HG03095 (cell line): ENCODE data around the gene P2RY11.

Source experiments
- ATAC-seq: cut with Tn5 transposase; IDR thresholded peaks from one replicate; pipeline ENCODE4 v1.9.1; 2021; ENCODE audit warnings: moderate library complexity; ENCODE audit not compliant: unreplicated experiment

Gene P2RY11

DNA sequence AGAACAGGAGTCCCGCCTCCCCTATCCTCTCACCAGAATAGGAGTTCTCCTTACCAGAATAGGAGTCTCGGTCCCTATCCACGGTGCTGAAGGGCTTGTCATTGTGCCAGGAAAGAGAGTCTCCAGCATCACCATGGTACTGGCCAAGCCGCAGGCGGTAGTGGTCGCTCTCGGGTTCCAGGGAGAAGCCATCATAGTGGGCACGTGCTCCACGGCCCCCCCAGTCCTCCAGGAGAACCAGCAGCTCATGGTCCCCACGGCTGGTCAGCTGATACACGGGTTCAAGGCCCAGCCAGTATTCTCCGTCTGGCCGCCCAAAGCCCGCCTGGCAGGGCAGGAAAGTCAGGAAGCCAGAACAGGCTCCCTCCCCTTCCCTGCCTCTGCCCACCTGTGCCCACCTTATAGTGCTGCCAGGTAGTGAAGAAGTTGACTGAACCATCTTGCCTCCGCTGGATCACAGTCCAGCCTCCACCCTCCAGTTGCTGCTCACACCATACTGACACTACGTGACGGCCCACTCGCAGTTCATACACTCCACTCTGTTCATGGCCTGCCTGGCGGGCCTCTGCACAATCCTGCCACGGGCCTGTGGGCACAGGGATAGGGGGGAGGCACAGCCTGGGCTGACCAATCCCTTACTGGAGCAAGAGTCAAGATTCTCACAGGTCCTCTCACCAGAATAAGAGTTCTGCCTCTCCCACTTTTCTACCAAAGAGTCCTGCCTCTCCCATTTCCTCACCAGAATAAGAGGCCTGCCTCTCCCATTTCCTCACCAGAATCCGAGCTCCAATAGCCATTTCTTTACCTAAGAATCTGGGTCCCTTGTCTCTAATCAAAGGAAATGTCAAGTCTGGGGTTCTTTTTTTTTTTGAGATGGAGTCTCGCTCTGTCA is 18.0 kb upstream of the P2RY11 start:
- no peak for ATAC-seq

DNA sequence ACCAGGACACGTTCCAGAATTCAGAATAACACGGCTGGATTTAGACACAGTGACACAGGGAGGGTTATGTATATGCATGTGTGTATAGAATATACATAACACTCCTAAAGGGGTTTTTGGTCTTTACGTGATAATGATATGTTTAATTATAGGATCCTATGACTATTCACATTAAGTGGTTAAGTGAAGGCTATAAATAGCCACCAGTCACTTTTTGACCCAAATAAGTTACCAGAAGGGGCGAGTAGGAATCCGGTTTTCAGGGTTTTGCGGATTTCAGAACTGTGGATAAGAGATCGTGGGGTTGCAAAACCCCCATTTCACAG is 15.9 kb upstream of the P2RY11 start:
- no peak for ATAC-seq

DNA sequence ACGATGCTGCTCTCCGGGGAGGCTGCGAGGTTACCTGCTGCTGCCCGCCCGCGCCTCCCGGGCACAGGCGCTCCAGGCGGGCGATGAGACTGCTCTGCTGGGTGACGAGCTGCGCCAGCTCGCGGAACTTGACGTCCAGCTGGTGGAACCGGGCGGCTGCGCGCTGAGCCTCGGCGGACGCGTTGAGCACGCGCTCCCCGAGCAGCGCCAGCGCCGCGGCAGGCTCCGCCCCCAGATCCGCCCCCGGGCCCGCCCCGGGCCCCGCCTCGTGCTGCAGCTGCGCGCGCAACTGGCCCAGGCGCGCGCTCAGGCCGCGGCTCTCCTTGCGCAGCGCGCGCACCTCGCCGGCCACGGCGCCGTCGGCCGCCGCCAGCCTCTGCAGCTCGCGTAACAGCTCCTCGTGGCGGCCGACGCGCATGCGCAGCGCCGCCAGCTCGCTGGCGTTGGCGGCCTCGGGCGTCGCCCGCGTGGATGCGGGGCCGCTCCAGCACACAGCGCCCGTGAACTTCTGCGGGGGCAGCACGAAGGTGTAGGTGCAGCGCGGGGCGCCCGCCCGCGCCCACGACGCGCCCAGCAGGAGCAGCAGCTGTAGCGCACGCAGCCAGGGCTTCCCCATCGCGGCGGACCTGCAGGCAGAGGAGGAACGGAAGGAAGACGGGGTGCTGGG is 15.4 kb upstream of the P2RY11 start:
- peak; percentile 47 for ATAC-seq

DNA sequence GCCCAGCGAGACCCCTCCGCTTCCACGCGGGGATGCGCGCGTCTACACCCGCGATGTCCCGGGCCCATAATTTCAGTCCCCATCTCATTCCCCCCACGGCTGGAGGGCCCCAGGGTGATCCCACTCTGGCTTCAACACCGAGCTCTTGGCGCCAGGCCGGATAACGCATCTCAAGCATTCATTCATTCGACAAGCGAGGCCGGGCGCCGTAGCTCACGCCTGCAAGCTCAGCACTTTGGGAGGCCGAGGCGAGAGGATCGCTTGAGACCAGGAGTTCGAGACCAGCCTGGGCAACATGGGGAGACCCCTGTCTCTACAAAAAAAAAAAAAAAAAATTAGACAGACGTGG is 14.9 kb upstream of the P2RY11 start:
- ATAC-seq, result no peak

DNA sequence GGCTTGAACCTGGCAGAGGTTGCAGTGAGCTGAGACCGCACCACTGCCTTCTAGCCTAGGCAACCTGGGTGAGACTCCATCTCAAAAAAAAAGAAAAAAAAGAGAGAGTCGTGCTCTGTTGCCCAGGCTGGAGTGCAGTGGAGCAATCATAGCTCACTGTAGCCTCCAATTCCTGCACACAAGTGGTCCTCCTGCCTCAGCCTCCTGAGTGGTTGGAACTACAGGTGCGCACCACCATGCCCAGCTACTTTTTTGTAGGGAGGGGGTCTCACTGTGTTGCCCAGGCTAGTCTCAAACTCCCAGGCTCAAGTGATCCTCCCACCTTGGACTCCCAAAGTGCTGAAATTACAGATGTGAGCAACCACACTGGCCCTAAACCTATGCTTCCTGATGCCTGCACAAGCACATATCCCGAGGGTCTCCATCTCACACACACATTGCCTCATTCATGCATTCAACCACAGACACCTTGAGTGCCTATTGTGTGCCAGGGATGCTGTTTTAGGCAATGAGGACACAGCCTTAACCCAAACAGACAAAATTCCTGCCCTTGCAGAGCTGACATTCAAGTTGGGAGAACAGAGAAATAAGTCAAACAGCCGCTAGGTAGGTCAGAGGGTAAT is 11.2 kb upstream of the P2RY11 start:
- ATAC-seq, result no peak

DNA sequence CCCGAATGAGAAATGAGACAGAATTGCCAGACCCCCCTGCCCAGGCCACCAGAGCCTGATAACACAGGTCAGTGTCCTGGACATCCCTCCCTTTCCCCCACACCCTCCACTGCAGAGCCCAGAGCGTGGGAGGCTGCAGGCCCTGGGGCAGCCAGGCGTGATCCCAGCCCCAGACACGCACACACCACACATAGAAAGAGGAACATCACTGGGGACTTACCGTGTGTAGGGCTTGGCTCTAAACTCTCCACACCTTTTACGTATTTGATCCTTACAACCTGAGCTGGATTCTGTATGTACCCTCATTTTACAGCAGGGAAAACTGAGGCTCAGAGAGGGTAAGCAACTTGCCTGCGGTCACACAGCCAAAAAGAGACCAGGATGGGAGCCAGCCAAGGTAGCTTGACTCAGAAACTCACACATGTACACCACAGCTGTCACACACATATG is 8.7 kb upstream of the P2RY11 start:
- ATAC-seq, result peak; percentile 28

DNA sequence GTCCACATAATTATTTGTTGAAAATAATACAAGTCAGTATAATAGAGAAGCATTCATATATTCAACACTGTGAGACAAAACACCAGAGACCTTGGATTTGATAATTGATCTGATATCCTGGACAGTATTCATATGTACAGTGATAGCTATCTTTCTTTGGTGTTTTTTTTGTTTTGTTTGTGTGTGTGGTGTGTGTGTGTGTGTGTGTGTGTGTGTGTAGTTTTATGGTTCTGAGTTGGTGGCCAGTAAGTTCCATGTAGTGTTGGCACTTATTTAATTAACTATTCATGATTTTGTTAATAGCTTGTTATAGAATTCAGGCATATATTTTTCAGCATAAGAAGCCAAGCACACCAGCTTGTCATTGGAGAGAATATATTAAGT is 7.4 kb upstream of the P2RY11 start:
- no peak for ATAC-seq

DNA sequence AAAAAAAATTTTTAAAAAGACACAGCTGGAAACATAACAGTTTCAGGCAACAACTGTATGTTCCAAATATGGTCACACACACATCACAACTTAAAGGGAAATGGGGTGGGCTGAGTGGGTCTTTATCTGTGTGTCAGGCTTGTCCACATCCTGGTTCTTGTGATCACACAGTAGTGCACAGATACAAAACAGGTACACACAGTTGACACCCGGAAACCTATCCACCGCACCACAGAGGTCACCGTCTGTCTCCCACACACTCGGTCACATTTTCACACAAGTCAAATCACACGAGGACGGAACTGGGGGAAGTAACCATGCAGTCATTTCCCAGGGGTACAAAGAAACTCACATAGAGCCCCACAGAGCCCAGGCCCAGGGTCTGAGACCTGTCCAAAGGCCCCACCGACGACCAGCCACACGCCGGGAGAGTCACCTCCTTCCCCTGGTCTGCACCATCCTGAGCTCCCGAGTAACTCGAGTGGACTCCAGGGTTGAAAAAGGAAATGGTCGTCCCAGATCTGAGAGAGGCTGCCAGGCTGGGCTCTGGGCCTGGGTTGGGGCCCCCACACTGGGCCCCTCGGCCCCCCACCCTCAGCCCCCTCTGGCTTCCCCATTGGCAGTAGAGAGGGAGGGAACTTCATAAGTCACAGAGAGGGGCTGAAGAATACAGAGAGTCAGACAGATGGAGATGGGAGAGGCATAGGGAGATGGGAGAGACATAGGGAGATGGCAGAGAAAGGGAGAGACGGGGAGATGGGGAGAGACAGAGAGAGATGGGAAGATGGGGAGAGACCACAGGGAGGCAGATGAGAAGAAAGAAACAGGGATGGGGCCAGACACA is 6.6 kb upstream of the P2RY11 start:
- ATAC-seq, result peak; percentile 36

DNA sequence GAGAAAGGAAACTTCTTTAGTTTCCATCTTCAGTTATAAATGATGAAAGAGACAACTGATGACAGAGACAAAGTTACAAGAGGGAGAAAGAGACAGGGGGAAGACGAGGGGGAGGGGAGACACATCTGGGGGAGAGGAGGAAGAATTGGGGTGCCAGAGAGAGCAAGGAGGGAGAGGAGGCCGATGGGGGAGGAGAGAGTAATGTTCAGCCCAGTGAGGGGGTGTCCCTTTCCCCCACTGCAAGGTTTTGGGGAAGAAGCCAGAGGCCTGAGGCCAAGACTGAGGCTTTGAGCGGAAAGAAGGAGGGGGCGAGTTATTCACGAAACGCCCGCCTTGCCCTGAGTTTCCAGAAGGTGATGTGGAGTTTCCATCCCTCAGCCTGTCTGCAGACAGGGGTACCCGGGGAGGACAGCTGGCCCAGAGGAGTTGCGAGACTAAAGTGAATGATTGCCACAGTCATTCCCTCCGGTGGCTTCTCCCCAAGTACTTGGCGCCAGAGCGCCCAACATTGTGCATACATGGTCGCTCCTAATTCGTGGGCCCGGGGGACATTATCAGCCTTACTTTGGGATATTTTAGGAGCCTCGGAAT is 5.9 kb upstream of the P2RY11 start:
- no peak for ATAC-seq

DNA sequence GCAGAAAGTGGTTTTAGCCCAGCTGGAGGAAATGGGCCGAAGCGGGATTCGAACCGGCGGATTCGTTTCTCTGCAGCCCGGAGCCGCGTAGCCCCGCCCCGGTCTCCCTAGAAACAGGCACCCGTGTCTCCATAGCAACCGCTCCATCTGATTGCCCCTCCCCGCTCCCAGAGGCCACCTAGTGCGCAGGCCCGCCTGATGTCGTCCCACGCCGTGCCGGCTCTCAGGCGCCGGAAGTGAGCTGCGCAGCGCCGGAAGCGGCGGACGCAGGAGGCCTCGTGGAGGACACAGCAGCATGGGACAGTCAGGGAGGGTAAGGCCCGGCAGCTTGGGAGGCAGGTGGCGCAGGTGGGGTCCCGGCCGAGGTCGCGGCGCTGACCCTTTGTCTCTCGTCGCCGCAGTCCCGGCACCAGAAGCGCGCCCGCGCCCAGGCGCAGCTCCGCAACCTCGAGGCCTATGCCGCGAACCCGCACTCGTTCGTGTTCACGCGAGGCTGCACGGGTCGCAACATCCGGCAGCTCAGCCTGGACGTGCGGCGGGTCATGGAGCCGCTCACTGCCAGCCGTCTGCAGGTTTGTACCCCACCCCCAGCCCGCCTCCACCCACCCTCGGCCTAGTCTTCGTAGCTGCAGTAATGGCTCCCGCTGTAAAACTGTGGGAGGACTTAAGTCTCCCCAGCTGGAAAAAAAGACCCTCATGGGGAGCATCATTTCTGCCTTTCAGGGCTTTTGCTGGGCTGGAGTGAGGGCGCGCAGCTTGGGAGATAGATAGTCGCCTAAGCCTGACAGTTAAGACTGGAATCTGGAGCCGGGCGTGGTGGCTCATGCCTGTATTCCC is 5.2 kb upstream of the P2RY11 start, which contains the start of gene PPAN:
TSS of gene PPAN (plus strand) at position 263 of the 837 bp plus-strand sequence. CDS start at position 296, 33 bp downstream.
- ATAC-seq, result peak; percentile 39

DNA sequence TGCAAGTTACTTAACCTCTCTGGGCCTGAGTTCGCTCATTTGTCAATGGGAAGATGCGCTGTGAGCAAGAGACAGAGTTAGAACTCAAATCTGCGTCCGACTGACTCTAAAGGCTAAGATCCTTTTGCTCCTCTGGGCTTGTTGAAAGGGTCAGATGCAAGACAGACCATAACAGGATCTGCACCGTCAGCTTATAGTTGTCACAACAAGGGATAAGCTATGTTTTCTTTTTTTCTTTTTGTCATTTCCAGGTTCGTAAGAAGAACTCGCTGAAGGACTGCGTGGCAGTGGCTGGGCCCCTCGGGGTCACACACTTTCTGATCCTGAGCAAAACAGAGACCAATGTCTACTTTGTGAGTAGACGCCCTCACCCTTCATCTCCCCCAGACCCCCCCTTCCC is 4.2 kb upstream of the P2RY11 start:
- no peak for ATAC-seq

DNA sequence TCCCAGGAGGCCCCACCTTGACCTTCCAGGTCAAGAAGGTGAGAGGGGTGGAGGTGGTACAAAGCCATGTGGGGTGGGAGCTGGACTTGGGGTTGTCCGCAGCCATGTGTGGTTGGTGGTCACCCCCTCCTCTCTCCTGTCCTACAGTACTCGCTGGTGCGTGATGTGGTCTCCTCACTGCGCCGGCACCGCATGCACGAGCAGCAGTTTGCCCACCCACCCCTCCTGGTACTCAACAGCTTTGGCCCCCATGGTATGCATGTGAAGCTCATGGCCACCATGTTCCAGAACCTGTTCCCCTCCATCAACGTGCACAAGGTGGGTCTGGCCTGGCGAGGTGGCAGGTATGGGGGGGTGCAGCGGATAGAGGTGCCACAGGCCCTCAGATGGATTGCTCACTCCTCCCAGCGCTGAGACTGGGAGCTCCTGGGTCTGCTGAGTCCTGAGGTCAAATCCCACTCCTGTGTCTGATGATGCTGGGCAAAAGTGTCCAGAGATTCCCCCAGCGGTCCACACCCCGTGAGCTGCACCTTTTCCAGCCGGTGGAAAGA is 3.6 kb upstream of the P2RY11 start:
- no peak for ATAC-seq

DNA sequence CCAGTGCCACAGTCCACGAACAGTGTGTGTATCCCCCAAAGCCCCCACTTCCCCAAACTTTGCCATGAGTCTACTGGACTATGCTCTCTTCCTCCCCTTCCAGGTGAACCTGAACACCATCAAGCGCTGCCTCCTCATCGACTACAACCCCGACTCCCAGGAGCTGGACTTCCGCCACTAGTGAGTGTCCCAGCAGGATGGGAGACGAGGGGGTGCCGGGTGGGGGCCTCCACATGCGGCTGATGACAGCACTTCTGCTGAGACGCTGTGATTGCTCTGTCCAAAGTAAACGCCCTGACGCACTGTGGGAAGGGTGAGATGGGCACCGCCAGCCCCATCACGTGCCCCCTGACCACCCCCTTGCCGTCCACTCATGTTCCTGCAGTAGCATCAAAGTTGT is 2.0 kb upstream of the P2RY11 start:
- no peak for ATAC-seq

DNA sequence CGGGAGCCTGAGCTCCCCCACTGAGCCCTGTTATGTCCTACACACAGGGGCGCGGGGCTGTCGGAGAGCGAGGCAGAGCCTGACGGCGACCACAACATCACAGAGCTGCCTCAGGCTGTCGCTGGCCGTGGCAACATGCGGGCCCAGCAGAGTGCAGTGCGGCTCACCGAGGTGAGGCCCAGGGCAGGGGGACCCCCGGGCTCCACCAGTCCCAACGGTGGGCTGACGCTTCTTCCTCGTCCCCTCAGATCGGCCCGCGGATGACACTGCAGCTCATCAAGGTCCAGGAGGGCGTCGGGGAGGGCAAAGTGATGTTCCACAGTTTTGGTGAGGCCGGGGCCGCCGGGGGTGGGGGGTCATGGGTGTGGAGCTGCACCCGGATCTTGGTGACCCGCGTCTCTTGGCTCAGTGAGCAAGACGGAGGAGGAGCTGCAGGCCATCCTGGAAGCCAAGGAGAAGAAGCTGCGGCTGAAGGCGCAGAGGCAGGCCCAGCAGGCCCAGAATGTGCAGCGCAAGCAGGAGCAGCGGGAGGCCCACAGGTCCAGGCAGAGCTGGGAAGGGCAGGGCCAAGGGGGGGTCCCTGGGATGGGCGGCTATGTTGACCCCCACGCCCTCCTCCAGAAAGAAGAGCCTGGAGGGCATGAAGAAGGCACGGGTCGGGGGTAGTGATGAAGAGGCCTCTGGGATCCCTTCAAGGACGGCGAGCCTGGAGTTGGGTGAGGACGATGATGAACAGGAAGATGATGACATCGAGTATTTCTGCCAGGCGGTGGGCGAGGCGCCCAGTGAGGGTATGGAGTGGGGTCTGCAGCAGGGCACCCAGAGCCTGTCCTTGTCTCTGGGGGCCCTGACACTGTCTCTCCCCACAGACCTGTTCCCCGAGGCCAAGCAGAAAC is 1.2 kb upstream of the P2RY11 start:
- ATAC-seq, result no peak

DNA sequence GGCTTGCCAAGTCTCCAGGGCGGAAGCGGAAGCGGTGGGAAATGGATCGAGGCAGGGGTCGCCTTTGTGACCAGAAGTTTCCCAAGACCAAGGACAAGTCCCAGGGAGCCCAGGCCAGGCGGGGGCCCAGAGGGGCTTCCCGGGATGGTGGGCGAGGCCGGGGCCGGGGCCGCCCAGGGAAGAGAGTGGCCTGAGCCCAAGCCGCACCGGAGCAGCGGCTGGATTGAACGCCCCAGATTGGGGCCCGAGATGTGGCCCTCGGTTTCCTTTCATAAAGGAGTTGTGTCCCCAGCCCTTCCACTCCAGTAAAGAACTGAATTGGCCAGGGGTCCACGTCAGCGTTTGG is 548 bp upstream of the P2RY11 start:
- ATAC-seq, result no peak

DNA sequence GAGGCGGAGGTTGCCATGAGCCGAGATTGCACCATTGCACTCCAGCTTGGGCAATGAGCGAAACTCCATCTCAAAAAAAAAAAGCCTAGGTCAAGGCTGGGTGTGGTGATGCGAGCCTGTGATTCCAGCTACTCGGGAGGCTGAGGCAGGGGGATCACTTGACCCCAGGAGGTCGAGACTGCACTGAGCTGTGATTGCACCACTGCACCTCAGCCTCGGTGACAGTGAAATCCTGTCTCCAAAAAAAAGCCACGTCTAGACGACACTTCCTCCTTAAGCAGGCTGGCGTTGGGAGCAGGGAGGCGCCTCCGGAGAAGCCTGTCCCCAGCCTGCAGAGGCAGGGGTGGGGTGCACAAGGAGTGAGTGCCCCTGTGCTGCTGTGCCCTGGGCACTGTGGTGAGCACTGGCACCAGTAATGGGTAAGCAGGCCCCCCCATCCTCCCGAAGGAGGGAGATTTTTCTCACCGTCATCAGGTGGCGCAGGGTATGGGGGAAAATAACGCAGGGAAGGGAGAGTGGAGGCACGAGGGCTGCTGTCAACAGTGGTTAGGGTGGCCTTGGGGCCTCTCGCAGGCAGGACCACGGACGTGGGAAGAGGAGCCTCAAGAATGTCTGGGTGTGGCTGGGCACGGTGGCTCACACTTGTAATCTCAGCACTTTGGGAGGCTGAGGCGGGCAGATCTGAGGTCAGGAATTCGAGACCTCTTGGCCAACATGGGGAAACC is 706 bp downstream of the P2RY11 start:
- ATAC-seq, result no peak

DNA sequence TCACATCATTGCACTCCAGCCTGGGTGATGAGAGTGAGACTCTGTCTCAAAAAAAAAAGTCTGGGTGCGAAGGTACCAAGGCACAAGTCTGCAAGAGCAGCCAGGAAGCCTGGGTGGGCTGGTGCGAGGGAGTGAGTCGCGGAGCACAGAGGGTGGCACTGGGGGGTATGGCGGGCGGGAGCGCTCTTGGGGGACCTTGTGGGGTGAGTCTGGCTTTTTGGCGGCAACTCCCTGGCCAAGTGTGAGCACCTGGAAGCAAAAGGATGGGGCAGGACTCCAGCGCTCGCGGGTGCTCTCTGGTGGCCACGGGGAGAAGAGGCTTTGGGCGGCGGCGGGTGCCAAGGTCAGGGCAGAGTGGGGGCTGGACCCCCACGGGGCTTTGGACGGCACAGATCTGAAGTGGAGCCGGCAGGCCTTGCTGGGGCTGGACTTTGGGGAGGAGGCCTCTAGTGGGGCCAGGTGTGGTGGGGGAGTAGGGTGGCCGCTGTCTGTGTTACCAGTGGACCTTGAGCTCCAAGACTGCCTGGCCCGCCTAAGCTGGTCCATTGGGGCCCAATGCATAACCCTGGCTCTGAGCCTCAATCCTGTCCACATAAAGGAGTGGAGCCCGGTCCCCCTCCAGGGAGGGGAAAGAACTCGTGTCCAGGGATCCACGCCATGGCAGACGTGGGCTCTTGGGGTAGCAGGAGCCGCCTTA is 1.6 kb downstream of the P2RY11 start:
- no peak for ATAC-seq
